HepG2 (cell line): ENCODE results near the gene ASIC3. TPM values are rescaled to one million over a fixed set of nuclear protein-coding genes. Genes with fewer than 3 reads are reported as not detected.

Source experiments
- CCDC6 ChIP-seq: sonication (generic); formaldehyde crosslinking; IDR thresholded peaks from 2 replicates; pipeline ENCODE4 v1.8.1; 2022; ENCODE audit warnings: mild to moderate bottlenecking, missing genetic modification reagents, moderate library complexity
- HNF4A ChIP-seq: sonication (generic); formaldehyde crosslinking; IDR thresholded peaks from 2 replicates; pipeline ENCODE4 v1.4.0; 2020; ENCODE audit warnings: missing genetic modification reagents
- IKZF4 ChIP-seq: sonication (generic); formaldehyde crosslinking; IDR thresholded peaks from 2 replicates; pipeline ENCODE4 v1.5.1; 2020; ENCODE audit warnings: borderline replicate concordance, mild to moderate bottlenecking, low read depth, missing genetic modification reagents; ENCODE audit errors: not compliant biosample characterization
- NFAT5 ChIP-seq: sonication (generic); formaldehyde crosslinking; IDR thresholded peaks from 2 replicates; pipeline ENCODE4 v1.4.0; 2020; ENCODE audit warnings: missing genetic modification reagents
- PATZ1 ChIP-seq: sonication (generic); formaldehyde crosslinking; IDR thresholded peaks from 2 replicates; pipeline ENCODE4 v1.4.0; 2020; ENCODE audit warnings: missing genetic modification reagents
- RFX3 ChIP-seq: IDR thresholded peaks from 2 replicates; pipeline ENCODE4 v1.6.1; 2016; ENCODE audit warnings: missing biosample characterization, missing genetic modification reagents
- SP5 ChIP-seq: IDR thresholded peaks from 2 replicates; pipeline ENCODE4 v1.6.1; 2016; ENCODE audit warnings: low read depth, borderline replicate concordance
- THAP11 ChIP-seq: IDR thresholded peaks from 2 replicates; pipeline ENCODE4 v1.6.1; 2016; ENCODE audit warnings: missing biosample characterization, missing genetic modification reagents
- THAP9 ChIP-seq: sonication (generic); formaldehyde crosslinking; IDR thresholded peaks from 2 replicates; pipeline ENCODE4; 2020; ENCODE audit warnings: missing genetic modification reagents, mild to moderate bottlenecking, borderline replicate concordance
- USF2 ChIP-seq, 2 experiments: sonication (generic) in 1 of 2; formaldehyde crosslinking in 1 of 2; IDR thresholded peaks; 2 replicates each; pipeline versions ENCODE4 v1.5.1 to v1.6.1; 2011 to 2020; ENCODE audit warnings: borderline replicate concordance in 1 of 2, low read depth in 1 of 2, low read length in 1 of 2, mild to moderate bottlenecking in 1 of 2, missing genetic modification reagents in 1 of 2, moderate library complexity in 1 of 2
- ZGPAT ChIP-seq: IDR thresholded peaks from 2 replicates; pipeline ENCODE4 v1.6.1; 2016; ENCODE audit warnings: mild to moderate bottlenecking
- ZNF598 ChIP-seq: sonication (generic); formaldehyde crosslinking; IDR thresholded peaks from 2 replicates; pipeline ENCODE4 v1.5.1; 2020; ENCODE audit warnings: mild to moderate bottlenecking, missing genetic modification reagents, borderline replicate concordance
- ZNF619 ChIP-seq: sonication (generic); formaldehyde crosslinking; IDR thresholded peaks from 2 replicates; pipeline ENCODE4 v1.4.0; 2020; ENCODE audit warnings: mild to moderate bottlenecking, missing genetic modification reagents
- polyA plus RNA-seq, 8 experiments: library from polyadenylated mRNA; depleted of rRNA in 3 of 8; stranded (reverse) in 7 of 8; unstranded in 1 of 8; fragments of >200 nt; fragmentation: Illumina TruSeq in 4 of 8; extraction: Trizol in 4 of 8; gene quantifications; 2 replicates each; pipeline versions ENCODE4 v1.2.1 to v1.2.3, GENCODE V29; 2011 to 2016; ENCODE audit warnings: low read depth in 4 of 8, missing spikeins in 1 of 8, mixed read lengths in 1 of 8; ENCODE audit not compliant: insufficient read depth in 1 of 8
- total RNA-seq, 5 experiments: library from RNA; depleted of rRNA; stranded (reverse); fragments of >200 nt; fragmentation: Illumina TruSeq; extraction: Trizol; gene quantifications; 2 replicates each; pipeline ENCODE4 v1.2.3, GENCODE V29; 2016; ENCODE audit warnings: low read depth in 1 of 5

Gene ASIC3
- total and polyA plus RNA-seq, 2 of the 13 experiments (the other 11 are each of a cell fraction or from before 2014, with no cell fraction given): 0.51 TPM; not detected in 1

- TF ChIP-seq USF2 (IDR thresholded peaks at IDR 0.05; ENCODE audit: low read depth, low read length) (no peak), USF2 (CRISPR knock-in tag; IDR thresholded peaks at IDR 0.05; ENCODE audit: borderline replicate concordance) (no peak), ZNF598 (CRISPR knock-in tag) (no peak), SP5 (CRISPR knock-in tag) (peak; percentile 16; the same call in 1 of the 2 replicates), RFX3 (no peak), PATZ1 (CRISPR knock-in tag) (peak; percentile 61), ZGPAT (peak; percentile 53; the same call in 1 of the 2 replicates), IKZF4 (CRISPR knock-in tag) (peak; percentile 52), HNF4A (CRISPR knock-in tag) (peak; percentile 55; the same call in 1 of the 2 replicates), CCDC6 (CRISPR knock-in tag) (peak; percentile 89; the same call in 1 of the 2 replicates), NFAT5 (CRISPR knock-in tag) (no peak), ZNF619 (no peak), THAP11 (CRISPR knock-in tag) (peak; percentile 58), THAP9 (no peak)
These were observed 39.1 kb downstream of the ASIC3 start (continued) for GRCh38 chr7:151087245-151088018.
